Cardiac fibroblast (primary cell): ENCODE measurements around the gene COL23A1.

Source experiments
- DNase-seq, 2 donors: peaks; one replicate each; pipeline versions ENCODE4 v3.0.0 to v3.0.0-alpha.2; 2010; ENCODE audit warnings: low read depth in 2 of 2
- H3K4me3 ChIP-seq, 2 donors: replicated peaks in 1 of 2; 1 replicate in 1 of 2; 2 replicates in 1 of 2; pipeline ENCODE4 v1.5.1; 2011; ENCODE audit warnings: low read depth in 2 of 2, low read length in 2 of 2, mild to moderate bottlenecking in 2 of 2, moderate library complexity in 1 of 2
- CTCF ChIP-seq: IDR thresholded peaks from one replicate; pipeline ENCODE4 v1.5.1; 2011; ENCODE audit warnings: low read depth, mild to moderate bottlenecking, low read length, inconsistent platforms

Gene COL23A1

GRCh38 chr5:178248750-178249149, 341.4 kb downstream of the COL23A1 start:
- DNase-seq = no peak
- TF ChIP-seq CTCF = no peak
- no peak overlapping the region for H3K4me3 ChIP-seq

- H3K4me3 ChIP-seq = no peak overlapping the region
- TF ChIP-seq CTCF = no peak
- DNase-seq = no peak
Observed at GRCh38 chr5:178247481-178248456, 342.4 kb downstream of the COL23A1 start.

- no peak for DNase-seq
- TF ChIP-seq CTCF = no peak
- no peak overlapping the region for H3K4me3 ChIP-seq
Observed at GRCh38 chr5:178246624-178247279, 343.4 kb downstream of the COL23A1 start.

GRCh38 chr5:178245389-178245788, 344.8 kb downstream of the COL23A1 start:
- TF ChIP-seq CTCF = no peak
- no peak overlapping the region for H3K4me3 ChIP-seq
- no peak for DNase-seq

- no peak overlapping the region for H3K4me3 ChIP-seq
- TF ChIP-seq CTCF = no peak
- peak; percentile 20 to 29 for DNase-seq
Observed at GRCh38 chr5:178244576-178244975, 345.6 kb downstream of the COL23A1 start.

GRCh38 chr5:178242416-178242815, 347.8 kb downstream of the COL23A1 start:
- no peak for DNase-seq
- no peak for TF ChIP-seq CTCF
- no peak overlapping the region for H3K4me3 ChIP-seq
